Stimulated activated CD4-positive, alpha-beta T cell treated with anti-CD3 and anti-CD28 coated beads, Interleukin-12 subunit alpha, Interleukin-12 subunit beta, amount 100 ng/mL, for 24 hours (primary cell): ENCODE data around the gene TEX48.

Experiments
- DNase-seq, 2 experiments: peaks; one replicate each; pipeline ENCODE4 v3.0.0-alpha.2; 2020; ENCODE audit warnings: low read depth in 2 of 2

Gene TEX48

GRCh38 chr9:114693248-114693855, 11.4 kb upstream of the TEX48 start:
- DNase-seq: no peak

- DNase-seq: no peak
Observed at GRCh38 chr9:114691956-114692295, 9.9 kb upstream of the TEX48 start.

GRCh38 chr9:114691046-114691955, 9.3 kb upstream of the TEX48 start:
- DNase-seq: peak; percentile 53 to 58

GRCh38 chr9:114690308-114690707, 8.3 kb upstream of the TEX48 start:
- DNase-seq: no peak

GRCh38 chr9:114689813-114690212, 7.8 kb upstream of the TEX48 start:
- no peak for DNase-seq

GRCh38 chr9:114688909-114689610, 7.1 kb upstream of the TEX48 start:
- no peak for DNase-seq

- DNase-seq: no peak
Observed at GRCh38 chr9:114688379-114688778, 6.4 kb upstream of the TEX48 start.

GRCh38 chr9:114687034-114687433, 5.0 kb upstream of the TEX48 start:
- no peak for DNase-seq

- no peak for DNase-seq
Observed at GRCh38 chr9:114685951-114686350, 4.0 kb upstream of the TEX48 start.

GRCh38 chr9:114684036-114684435, 2.0 kb upstream of the TEX48 start:
- no peak for DNase-seq

- DNase-seq: no peak
Observed at GRCh38 chr9:114682846-114683245, 854 bp upstream of the TEX48 start.

- no peak for DNase-seq
Observed at GRCh38 chr9:114680259-114681001, 1.6 kb downstream of the TEX48 start.

GRCh38 chr9:114678795-114679194, 3.2 kb downstream of the TEX48 start:
- no peak for DNase-seq

- DNase-seq: no peak
Observed at GRCh38 chr9:114678130-114678529, 3.9 kb downstream of the TEX48 start.

- DNase-seq: no peak
Observed at GRCh38 chr9:114677418-114677817, 4.6 kb downstream of the TEX48 start.

GRCh38 chr9:114676901-114677300, 5.1 kb downstream of the TEX48 start:
- no peak for DNase-seq

- no peak for DNase-seq
Observed at GRCh38 chr9:114674798-114675540, 7.0 kb downstream of the TEX48 start.

GRCh38 chr9:114674076-114674797, 7.8 kb downstream of the TEX48 start:
- no peak for DNase-seq

- DNase-seq: no peak
Observed at GRCh38 chr9:114671605-114672004, 10.4 kb downstream of the TEX48 start.

GRCh38 chr9:114669961-114670360, 12.0 kb downstream of the TEX48 start:
- DNase-seq: no peak

GRCh38 chr9:114668146-114668545, 13.8 kb downstream of the TEX48 start:
- DNase-seq: no peak
